SK-N-MC (cell line): ENCODE data around the gene MRC1.

Experiments used
- EZH2 ChIP-seq: fragments of 200-600 bp; sonication (generic); IDR thresholded peaks from one replicate; pipeline ENCODE4 v1.6.1; 2017; ENCODE audit warnings: antibody characterized with exemption
- POLR2AphosphoS5 ChIP-seq: IDR thresholded peaks from 2 replicates; pipeline ENCODE4 v1.6.1; 2012; ENCODE audit warnings: mild to moderate bottlenecking, low read depth, low read length, borderline replicate concordance

GRCh38 chr10:17795083-17795482, 14.1 kb upstream of the MRC1 start:
- TF ChIP-seq POLR2AphosphoS5 (no peak), EZH2 (no peak)
